HepG2 (cell line): ENCODE data around the gene SAA4. TPM values are rescaled to one million over a fixed set of nuclear protein-coding genes. Genes with fewer than 3 reads are reported as not detected.
A peak's percentile ranks its signal among the peaks of the same experiment; 100 is the strongest.

ENCODE experiments used
- ATF2 ChIP-seq: sonication (generic); formaldehyde crosslinking; IDR thresholded peaks from 2 replicates; pipeline ENCODE4 v1.4.0; 2020; ENCODE audit warnings: missing genetic modification reagents
- CREM ChIP-seq, 2 experiments: sonication (generic) in 1 of 2; formaldehyde crosslinking in 1 of 2; IDR thresholded peaks; 2 replicates each; pipeline versions ENCODE4 v1.4.0 to v1.6.1; 2016 to 2020; ENCODE audit warnings: antibody characterized with exemption in 1 of 2, mild to moderate bottlenecking in 1 of 2, missing genetic modification reagents in 1 of 2
- FOSL2 ChIP-seq: sonication (generic); formaldehyde crosslinking; IDR thresholded peaks from 2 replicates; pipeline ENCODE4 v1.4.0; 2020; ENCODE audit warnings: missing genetic modification reagents
- KDM2A ChIP-seq: sonication (generic); formaldehyde crosslinking; IDR thresholded peaks from 2 replicates; pipeline ENCODE4 v1.4.0; 2020; ENCODE audit warnings: low read depth, missing genetic modification reagents, borderline replicate concordance
- KLF9 ChIP-seq: IDR thresholded peaks from 2 replicates; pipeline ENCODE4 v1.6.1; 2016; ENCODE audit warnings: low read depth
- MTF2 ChIP-seq: sonication (generic); formaldehyde crosslinking; IDR thresholded peaks from 2 replicates; pipeline ENCODE4 v1.5.0; 2020; ENCODE audit warnings: missing genetic modification reagents, borderline replicate concordance
- POLR2AphosphoS5 ChIP-seq: IDR thresholded peaks from 2 replicates; pipeline ENCODE4 v1.6.1; 2012; ENCODE audit warnings: low read depth, low read length
- RXRB ChIP-seq: IDR thresholded peaks from 2 replicates; pipeline ENCODE4 v1.6.1; 2016; ENCODE audit warnings: borderline replicate concordance, missing genetic modification reagents, missing compliant biosample characterization
- SMAD3 ChIP-seq: sonication (generic); formaldehyde crosslinking; IDR thresholded peaks from 2 replicates; pipeline ENCODE4 v1.4.0; 2020; ENCODE audit warnings: missing genetic modification reagents
- SOX5 ChIP-seq: IDR thresholded peaks from 2 replicates; pipeline ENCODE4 v1.6.1; 2016; ENCODE audit warnings: borderline replicate concordance
- TSC22D2 ChIP-seq: sonication (generic); formaldehyde crosslinking; IDR thresholded peaks from 2 replicates; pipeline ENCODE4 v1.5.1; 2020; ENCODE audit warnings: missing genetic modification reagents, mild to moderate bottlenecking, borderline replicate concordance
- ZBTB20 ChIP-seq: sonication (generic); formaldehyde crosslinking; IDR thresholded peaks from 2 replicates; pipeline ENCODE4 v1.8.1; 2023; ENCODE audit warnings: missing genetic modification reagents, low read depth, mild to moderate bottlenecking, borderline replicate concordance
- ZKSCAN1 ChIP-seq: fragments of 150-350 bp; IDR thresholded peaks from 2 replicates; pipeline ENCODE4 v1.6.1; 2014; ENCODE audit warnings: low read length
- ZNF20 ChIP-seq: sonication (generic); formaldehyde crosslinking; IDR thresholded peaks from 2 replicates; pipeline ENCODE4 v1.4.0; 2020; ENCODE audit warnings: mild to moderate bottlenecking, moderate library complexity, missing genetic modification reagents
- ZNF550 ChIP-seq: sonication (generic); formaldehyde crosslinking; IDR thresholded peaks from 2 replicates; pipeline ENCODE4 v1.4.0; 2020; ENCODE audit warnings: mild to moderate bottlenecking, missing genetic modification reagents, borderline replicate concordance
- polyA plus RNA-seq, 8 experiments: library from polyadenylated mRNA; depleted of rRNA in 3 of 8; stranded (reverse) in 7 of 8; unstranded in 1 of 8; fragments of >200 nt; fragmentation: Illumina TruSeq in 4 of 8; extraction: Trizol in 4 of 8; gene quantifications; 2 replicates each; pipeline versions ENCODE4 v1.2.1 to v1.2.3, GENCODE V29; 2011 to 2016; ENCODE audit warnings: low read depth in 4 of 8, missing spikeins in 1 of 8, mixed read lengths in 1 of 8; ENCODE audit not compliant: insufficient read depth in 1 of 8
- total RNA-seq, 5 experiments: library from RNA; depleted of rRNA; stranded (reverse); fragments of >200 nt; fragmentation: Illumina TruSeq; extraction: Trizol; gene quantifications; 2 replicates each; pipeline ENCODE4 v1.2.3, GENCODE V29; 2016; ENCODE audit warnings: low read depth in 1 of 5
- TF ChIP-seq, protein P1 (sequence below): sonication (generic); formaldehyde crosslinking; IDR thresholded peaks from 2 replicates; pipeline ENCODE4 v1.8.1; 2022; ENCODE audit warnings: low read depth, mild to moderate bottlenecking, missing genetic modification reagents
- TF ChIP-seq, protein P2 (sequence below): IDR thresholded peaks from 2 replicates; pipeline ENCODE4 v1.6.1; 2016; ENCODE audit warnings: control low read depth
- TF ChIP-seq, protein P3 (sequence below): IDR thresholded peaks from 2 replicates; pipeline ENCODE4 v1.6.1; 2012; ENCODE audit warnings: inconsistent platforms

Gene SAA4
- total and polyA plus RNA-seq, 2 of the 13 experiments (the other 11 are each of a cell fraction or from before 2014, with no cell fraction given), result 53.4 to 253 TPM

DNA sequence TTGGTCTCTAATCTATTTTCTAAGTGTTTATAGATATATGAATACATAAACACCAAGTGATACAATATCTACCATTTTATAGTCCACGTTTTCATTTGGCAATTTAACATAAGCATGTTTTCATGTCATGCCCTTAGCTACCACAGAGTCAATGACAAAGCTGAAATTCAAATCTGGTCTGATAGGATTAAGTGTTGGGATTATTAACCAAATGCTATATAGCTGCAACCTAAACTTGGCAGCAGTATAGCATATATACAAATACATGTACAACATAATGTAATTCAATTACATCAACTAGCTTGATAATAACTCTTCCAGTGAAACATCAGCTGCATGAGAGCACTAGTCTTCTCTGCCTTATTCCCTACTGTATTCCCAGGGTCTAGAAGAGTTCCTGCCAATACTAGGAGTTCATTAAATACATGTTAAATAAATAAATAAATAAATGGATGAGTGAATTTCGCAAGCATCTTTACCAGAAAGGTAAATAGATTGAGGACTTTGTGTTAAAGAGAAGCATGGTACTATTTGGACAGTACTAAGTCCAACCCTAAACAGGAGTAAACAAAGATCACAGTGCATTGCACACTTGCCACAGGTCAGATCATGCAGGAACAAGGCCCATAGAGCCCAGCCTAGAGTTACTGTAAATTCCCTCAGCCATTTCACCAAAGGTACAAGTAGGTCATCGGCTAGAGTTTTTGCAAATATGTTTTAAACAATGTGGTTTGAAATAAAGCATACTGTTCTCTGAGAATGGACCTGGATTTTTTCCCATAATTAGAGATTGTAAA, 12.8 kb downstream of the SAA4 start (continued):
- TF ChIP-seq, protein P1, sequence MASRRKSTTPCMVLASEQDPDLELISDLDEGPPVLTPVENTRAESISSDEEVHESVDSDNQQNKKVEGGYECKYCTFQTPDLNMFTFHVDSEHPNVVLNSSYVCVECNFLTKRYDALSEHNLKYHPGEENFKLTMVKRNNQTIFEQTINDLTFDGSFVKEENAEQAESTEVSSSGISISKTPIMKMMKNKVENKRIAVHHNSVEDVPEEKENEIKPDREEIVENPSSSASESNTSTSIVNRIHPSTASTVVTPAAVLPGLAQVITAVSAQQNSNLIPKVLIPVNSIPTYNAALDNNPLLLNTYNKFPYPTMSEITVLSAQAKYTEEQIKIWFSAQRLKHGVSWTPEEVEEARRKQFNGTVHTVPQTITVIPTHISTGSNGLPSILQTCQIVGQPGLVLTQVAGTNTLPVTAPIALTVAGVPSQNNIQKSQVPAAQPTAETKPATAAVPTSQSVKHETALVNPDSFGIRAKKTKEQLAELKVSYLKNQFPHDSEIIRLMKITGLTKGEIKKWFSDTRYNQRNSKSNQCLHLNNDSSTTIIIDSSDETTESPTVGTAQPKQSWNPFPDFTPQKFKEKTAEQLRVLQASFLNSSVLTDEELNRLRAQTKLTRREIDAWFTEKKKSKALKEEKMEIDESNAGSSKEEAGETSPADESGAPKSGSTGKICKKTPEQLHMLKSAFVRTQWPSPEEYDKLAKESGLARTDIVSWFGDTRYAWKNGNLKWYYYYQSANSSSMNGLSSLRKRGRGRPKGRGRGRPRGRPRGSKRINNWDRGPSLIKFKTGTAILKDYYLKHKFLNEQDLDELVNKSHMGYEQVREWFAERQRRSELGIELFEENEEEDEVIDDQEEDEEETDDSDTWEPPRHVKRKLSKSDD (CRISPR knock-in tag), result no peak
- TF ChIP-seq ZNF550 (no peak), CREM (IDR thresholded peaks at IDR 0.05) (peak; percentile 79), CREM (CRISPR knock-in tag; IDR thresholded peaks at IDR 0.05) (no peak), ATF2 (CRISPR knock-in tag) (peak; percentile 64; the same call in 1 of the 2 replicates), ZBTB20 (CRISPR knock-in tag) (peak; percentile 92; the same call in 1 of the 2 replicates), SMAD3 (CRISPR knock-in tag) (peak; percentile 82), POLR2AphosphoS5 (peak; percentile 40; the same call in 1 of the 2 replicates), ZNF20 (no peak), FOSL2 (CRISPR knock-in tag) (peak; percentile 69), KLF9 (CRISPR knock-in tag) (0 out of 2 replicates have a peak, but pooled peaks have one; percentile 49), TSC22D2 (CRISPR knock-in tag) (no peak), ZKSCAN1 (peak; percentile 49; the same call in 1 of the 2 replicates), KDM2A (CRISPR knock-in tag) (no peak), RXRB (peak; percentile 83), SOX5 (CRISPR knock-in tag) (peak; percentile 83), MTF2 (CRISPR knock-in tag) (0 out of 2 replicates have a peak, but pooled peaks have one; percentile 51)
- TF ChIP-seq, protein P2, sequence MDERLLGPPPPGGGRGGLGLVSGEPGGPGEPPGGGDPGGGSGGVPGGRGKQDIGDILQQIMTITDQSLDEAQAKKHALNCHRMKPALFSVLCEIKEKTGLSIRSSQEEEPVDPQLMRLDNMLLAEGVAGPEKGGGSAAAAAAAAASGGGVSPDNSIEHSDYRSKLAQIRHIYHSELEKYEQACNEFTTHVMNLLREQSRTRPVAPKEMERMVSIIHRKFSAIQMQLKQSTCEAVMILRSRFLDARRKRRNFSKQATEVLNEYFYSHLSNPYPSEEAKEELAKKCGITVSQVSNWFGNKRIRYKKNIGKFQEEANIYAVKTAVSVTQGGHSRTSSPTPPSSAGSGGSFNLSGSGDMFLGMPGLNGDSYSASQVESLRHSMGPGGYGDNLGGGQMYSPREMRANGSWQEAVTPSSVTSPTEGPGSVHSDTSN (CRISPR knock-in tag), result no peak
- TF ChIP-seq, protein P3, sequence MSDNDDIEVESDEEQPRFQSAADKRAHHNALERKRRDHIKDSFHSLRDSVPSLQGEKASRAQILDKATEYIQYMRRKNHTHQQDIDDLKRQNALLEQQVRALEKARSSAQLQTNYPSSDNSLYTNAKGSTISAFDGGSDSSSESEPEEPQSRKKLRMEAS, result peak; percentile 80
